ENCODE data around the gene VRK1.

DNA sequence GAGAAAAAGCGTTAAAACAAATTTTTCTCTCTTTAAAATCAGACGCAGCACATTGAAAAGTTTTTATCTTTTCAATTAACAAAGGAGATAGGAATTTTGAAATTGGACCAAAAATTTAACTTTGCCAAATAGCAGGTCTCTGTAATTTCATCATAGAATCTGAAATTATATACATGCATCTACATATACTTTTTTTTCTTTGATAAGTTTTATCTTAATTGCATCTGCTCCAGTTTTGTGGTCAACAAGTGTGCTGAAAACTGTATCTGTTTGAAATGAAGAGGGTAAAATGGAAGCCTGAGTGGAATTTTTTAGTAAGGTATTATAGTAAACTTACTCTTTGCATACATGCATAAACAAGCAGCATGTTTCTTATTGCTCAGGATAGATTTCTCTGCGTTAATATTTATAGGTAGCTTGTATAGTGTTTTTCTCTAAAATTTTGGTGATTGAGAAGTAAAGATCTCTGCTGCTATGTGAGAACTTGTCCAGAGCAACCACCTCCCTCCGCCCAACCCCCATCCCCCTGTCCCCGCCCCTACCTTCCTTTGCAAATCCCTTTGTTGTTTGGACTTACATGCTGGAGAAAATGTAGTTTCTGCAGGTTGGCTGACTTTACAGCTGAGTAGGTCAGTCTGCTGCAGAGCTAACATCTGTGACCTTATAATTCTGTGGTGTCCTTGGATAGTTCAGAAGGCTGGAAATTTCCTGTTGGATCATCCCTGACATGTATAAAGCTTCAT lies 64.6 kb downstream of the VRK1 start:
- no peak for TF ChIP-seq POLR2A (IDR thresholded peaks at IDR 0.05)
- TF ChIP-seq, protein P1, sequence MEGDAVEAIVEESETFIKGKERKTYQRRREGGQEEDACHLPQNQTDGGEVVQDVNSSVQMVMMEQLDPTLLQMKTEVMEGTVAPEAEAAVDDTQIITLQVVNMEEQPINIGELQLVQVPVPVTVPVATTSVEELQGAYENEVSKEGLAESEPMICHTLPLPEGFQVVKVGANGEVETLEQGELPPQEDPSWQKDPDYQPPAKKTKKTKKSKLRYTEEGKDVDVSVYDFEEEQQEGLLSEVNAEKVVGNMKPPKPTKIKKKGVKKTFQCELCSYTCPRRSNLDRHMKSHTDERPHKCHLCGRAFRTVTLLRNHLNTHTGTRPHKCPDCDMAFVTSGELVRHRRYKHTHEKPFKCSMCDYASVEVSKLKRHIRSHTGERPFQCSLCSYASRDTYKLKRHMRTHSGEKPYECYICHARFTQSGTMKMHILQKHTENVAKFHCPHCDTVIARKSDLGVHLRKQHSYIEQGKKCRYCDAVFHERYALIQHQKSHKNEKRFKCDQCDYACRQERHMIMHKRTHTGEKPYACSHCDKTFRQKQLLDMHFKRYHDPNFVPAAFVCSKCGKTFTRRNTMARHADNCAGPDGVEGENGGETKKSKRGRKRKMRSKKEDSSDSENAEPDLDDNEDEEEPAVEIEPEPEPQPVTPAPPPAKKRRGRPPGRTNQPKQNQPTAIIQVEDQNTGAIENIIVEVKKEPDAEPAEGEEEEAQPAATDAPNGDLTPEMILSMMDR (IDR thresholded peaks at IDR 0.05), result no peak

Data from ovary (tissue), 3 donors.